HG02678 (cell line): ENCODE data around the gene GPR146.

Source experiments
- ATAC-seq: cut with Tn5 transposase; IDR thresholded peaks from one replicate; pipeline ENCODE4 v1.9.1; 2021; ENCODE audit warnings: mild to moderate bottlenecking, moderate library complexity; ENCODE audit not compliant: unreplicated experiment

Gene GPR146

DNA sequence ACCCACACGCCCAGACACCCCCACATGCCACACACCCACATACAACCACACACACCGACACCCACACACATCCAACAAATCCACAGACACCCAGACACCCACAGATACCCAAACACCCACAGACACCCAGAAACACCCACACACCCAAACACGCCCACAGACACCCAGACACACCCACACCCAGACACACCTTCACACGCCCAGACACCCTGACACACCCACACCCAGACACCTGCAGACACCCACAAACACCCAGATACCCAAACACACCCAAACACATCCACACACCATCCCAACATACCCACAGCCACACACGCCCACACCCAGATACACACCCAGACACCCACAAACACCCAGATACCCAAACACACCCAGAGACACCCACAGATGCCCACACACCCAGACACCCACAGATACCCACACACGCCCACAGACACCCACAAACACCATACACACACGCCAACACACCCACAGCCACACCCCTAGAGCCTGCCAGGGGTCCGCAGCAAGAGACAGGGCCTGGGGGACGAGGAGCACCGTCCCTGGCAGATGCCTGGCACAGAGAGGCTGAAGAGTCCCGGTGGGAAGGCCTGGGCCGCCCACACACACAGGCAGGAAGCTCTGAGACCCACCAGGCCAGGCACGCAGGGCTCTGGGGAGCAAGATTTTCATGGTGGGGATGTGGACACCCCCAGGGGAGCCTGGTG lies 32.9 kb upstream of the GPR146 start:
- ATAC-seq, result no peak

- no peak for ATAC-seq
Observed at GRCh38 chr7:1012004-1012715, 32.2 kb upstream of the GPR146 start.

DNA sequence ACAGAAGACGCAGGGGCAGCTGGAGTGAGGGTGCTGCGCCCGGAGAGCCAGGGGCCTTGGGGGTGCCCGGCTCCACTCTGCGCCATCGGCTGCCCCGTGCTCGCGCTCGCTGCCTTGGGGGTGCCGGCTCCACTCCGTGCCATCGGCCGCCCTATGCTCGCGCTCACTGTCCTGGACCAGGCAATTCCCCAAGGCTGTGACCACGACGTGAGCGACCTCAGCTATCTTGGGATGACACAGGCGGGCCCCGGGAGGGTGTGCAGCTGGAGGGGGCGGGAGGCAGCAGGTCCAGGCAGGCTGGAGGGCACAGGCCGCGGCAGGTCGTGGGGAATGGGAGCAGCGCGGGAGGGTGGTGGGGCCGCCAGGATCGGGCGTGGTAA lies 31.6 kb upstream of the GPR146 start:
- no peak for ATAC-seq

- ATAC-seq, result no peak
Observed at GRCh38 chr7:1013581-1013980, 30.8 kb upstream of the GPR146 start.

- no peak for ATAC-seq
Observed at GRCh38 chr7:1014681-1015080, 29.7 kb upstream of the GPR146 start.

DNA sequence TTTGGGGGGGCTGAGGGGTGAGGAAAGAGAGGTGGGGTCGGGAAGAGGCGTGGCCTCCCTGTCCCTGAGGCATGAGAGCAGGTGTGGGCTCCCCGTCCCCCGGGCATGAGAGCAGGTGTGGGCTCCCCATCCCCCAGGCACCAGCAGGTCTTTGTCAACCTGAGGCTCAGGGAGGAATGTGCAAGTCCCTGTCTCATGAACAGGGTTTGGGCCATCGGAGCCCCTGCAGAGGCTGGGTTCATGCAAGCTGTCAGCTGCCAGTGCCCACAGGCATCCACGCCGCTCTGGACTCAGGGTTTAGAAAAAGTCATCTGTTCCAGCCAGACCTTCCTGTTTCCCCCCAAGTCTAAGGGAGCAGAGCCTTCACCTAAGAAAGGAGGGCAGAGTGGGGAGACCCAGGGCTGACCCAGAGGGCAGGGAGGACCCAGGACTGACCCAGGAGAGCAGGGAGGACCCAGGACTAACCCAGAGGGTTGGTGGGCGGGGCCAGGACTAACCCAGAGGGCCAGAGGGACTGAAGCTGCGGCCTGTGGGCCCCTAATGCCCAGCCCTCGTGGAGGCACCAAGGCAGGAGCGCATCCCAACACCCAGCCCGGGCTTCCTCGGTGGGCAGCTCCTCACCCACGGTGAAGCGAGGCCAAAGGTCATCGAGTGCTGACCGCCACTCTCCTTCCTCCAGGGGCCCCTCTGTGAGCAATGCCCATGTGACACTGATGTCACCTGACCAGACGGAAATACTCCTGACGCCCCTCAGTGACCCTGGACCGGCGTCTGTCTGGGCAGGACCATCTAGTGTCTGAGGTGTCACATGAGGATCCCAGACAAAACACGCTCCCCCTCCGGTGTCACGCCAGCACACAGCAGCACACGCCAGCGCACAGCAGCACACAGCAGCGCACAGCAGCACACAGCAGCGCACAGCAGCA lies 28.9 kb upstream of the GPR146 start:
- ATAC-seq, result no peak

DNA sequence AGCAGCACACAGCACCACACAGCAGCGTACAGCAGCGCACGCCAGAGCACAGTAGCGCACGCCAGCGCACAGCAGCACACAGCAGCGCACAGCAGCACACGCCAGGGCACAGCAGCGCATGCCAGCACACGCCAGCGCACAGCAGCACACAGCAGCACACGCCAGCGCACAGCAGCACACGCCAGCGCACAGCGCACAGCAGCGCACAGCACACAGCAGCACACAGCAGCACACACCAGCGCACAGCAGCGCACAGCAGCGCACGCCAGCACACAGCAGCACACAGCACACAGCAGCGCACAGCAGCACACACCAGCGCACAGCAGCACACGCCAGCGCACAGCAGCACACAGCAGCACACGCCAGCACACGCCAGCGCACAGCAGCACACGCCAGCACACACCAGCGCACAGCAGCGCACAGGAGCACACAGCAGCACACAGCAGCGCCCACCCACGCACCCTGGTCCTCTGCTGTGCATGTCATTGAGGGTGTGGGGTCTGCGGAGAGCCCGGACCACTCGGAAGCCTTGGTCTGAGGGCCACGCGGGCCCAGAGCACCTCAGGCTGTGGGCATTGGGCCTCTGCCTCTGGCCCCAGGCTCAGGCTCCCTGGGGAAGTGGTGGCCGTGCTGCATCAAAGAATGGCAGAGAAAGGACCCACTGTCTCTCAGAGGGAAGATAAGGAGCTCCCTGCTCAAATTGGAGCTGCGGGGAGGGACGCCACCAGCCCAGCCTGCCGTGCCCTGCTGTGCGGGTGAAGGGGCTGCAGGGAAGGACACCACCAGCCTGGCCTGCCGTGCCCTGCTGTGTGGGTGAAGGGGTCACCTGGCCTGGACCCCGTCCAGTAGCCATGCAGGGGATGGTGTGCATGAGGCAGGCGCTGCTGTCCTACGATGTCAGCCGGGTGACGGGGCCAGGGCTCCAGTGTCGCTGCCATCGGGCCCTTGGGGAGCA lies 27.5 kb upstream of the GPR146 start:
- no peak for ATAC-seq

- no peak for ATAC-seq
Observed at GRCh38 chr7:1017586-1018333, 26.6 kb upstream of the GPR146 start.

GRCh38 chr7:1018334-1018695 lies 26.0 kb upstream of the GPR146 start:
- no peak for ATAC-seq

- ATAC-seq, result no peak
Observed at GRCh38 chr7:1019255-1019785, 25.0 kb upstream of the GPR146 start.

GRCh38 chr7:1019789-1020610 lies 24.3 kb upstream of the GPR146 start:
- no peak for ATAC-seq

DNA sequence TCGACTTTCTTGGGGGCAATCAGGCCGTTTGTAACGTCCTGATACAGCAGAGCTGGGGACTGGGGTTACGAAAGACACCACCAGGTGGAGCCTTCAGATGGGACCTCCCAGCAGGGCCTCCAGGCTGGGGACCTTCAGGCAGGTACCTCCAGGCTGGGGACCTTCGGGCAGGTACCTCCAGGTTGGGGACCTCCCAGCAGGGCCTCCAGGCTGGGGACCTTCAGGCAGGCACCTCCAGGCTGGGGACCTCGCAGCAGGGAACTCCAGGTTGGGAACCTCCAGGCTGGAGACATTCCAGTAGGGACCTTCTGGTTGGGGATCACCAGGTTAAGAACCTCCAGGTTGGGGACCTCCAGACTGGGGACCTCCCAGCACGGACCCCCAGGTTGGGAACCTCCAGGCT lies 23.5 kb upstream of the GPR146 start:
- ATAC-seq, result no peak

DNA sequence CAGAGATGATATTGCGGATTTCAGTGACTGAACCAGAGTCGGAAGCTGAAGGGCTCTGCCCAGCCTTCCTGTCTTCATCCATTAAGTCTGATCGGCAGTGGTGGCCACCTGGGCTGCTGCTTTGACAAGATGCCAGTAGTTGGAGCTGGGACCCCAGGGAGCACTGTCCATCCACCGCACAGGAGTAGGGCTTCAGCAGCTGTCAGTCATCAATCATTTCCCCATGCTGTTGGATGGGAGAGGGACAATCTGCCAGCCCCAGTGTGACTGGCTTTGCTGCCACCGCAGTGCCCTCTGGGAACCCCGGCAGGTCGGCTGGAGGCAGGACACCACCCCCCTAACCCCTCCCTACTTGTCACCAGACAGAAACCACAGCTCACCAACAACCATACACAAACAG lies 23.0 kb upstream of the GPR146 start:
- ATAC-seq, result no peak

- no peak for ATAC-seq
Observed at GRCh38 chr7:1021931-1022330, 22.4 kb upstream of the GPR146 start.

DNA sequence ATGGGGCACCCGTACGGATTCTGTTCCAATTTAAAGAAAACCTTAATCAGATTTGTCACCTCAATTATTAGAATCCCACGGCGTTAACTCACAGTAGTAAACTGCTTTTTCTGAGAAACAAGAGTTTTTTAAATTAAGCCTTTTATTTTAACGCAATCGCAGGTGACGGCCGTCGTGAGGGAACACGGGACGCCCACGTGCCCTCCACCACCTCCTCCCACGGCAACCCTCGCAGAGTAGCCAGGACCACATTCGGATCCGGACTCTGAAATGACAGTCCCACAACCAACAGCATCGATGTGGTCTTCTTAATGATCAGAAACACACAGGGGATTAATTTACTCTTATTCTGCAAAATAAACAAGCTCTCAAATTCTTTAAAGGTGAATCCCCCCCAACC lies 22.0 kb upstream of the GPR146 start:
- no peak for ATAC-seq

DNA sequence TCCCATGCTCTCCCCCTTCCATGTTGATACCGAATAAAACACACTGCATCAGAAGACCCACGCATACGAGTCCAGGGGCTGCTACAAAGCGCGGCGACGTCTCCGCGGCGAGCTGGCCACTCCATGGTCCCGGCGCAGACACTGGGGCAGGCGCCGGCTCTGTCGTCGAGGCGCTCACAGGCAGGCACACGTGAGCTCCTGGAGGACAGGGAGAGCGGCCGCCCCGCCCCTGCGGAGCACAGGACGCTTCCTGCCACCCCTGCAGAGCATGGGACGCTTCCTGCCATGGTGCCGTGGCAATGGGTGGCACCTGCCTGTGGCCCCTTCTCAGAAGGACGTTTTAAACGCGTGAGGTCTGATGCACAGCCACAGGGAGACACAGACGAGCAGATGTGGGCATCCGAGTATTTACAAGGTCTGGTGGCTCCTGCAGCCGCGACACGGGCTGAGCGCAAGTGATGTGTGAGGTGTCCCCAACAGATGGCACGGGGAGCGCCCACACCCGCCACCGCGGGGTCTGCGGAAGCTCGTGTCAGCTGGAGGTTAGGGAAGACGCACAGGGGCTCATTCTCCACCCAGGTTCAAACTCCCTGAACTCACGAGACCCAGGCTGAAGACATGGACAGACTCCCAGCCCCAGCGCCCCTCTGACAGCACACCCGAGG lies 21.4 kb upstream of the GPR146 start:
- no peak for ATAC-seq

DNA sequence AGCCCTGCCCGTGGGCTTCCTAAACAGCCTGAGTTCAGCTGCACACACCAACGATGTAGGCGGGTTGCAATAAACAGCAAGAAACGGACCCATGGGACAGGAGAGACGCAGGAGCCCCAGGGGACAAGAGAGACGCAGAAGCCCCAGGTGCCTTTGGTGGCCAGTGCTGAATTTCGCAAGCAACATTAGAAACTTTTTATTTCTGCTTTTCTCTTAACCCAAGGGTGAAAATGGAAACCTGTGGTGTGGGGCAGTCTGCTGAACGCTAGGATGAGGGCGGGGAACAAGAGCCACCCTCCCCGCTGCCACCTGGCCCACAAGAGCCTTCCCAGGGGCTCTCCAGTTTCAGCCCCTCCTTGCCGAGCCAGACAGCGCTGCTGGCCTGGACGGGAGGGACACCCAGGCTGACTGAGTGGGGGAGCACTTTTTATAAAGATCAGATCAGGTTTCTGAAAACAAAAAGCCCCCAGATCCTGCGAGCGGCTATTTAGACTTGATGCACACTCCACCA lies 20.0 kb upstream of the GPR146 start:
- peak; percentile 52 for ATAC-seq
